ENCODE results near the gene SLC43A1. TPM values are rescaled to one million over a fixed set of nuclear protein-coding genes. Genes with fewer than 3 reads are reported as not detected.

Gene SLC43A1
- total RNA-seq, 4 donors from 2014 or later = 4.6 to 19.0 (median 11.2) TPM

- peak; percentile 67 to 86 (median 72) for DNase-seq
- H3K36me3 ChIP-seq = no peaks in the 10 kb centered on the region
- peak overlapping the region; percentile 18 to 68 (median 48) for H3K27ac ChIP-seq
- H3K27me3 ChIP-seq = no peaks in the 10 kb centered on the region
- H3K4me3 ChIP-seq = peak overlapping the region; percentile 70 to 93 (median 82)
- H3K4me1 ChIP-seq = peaks cover 0 to 14% (median 3%) of the 10 kb centered on the region in 4 donors
- TF ChIP-seq POLR2A (IDR thresholded peaks at IDR 0.05) = no peak
- TF ChIP-seq, protein P1, sequence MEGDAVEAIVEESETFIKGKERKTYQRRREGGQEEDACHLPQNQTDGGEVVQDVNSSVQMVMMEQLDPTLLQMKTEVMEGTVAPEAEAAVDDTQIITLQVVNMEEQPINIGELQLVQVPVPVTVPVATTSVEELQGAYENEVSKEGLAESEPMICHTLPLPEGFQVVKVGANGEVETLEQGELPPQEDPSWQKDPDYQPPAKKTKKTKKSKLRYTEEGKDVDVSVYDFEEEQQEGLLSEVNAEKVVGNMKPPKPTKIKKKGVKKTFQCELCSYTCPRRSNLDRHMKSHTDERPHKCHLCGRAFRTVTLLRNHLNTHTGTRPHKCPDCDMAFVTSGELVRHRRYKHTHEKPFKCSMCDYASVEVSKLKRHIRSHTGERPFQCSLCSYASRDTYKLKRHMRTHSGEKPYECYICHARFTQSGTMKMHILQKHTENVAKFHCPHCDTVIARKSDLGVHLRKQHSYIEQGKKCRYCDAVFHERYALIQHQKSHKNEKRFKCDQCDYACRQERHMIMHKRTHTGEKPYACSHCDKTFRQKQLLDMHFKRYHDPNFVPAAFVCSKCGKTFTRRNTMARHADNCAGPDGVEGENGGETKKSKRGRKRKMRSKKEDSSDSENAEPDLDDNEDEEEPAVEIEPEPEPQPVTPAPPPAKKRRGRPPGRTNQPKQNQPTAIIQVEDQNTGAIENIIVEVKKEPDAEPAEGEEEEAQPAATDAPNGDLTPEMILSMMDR (IDR thresholded peaks at IDR 0.05) = no peak
- H3K9me3 ChIP-seq = no peaks in the 10 kb centered on the region
These were observed 767 bp downstream of the SLC43A1 start for GRCh38 chr11:57514538-57515331.

- Histone ChIP-seq H3K9me3 (no peaks in the 10 kb centered on the region), H3K36me3 (no peaks in the 10 kb centered on the region), H3K27ac (peak overlapping the region in 3 of 4 donors; percentile 33 to 68 (median 63)), H3K4me3 (peak overlapping the region; percentile 70 to 93 (median 82)), H3K4me1 (peaks cover 0 to 14% (median 3%) of the 10 kb centered on the region in 4 donors), H3K27me3 (no peaks in the 10 kb centered on the region)
- TF ChIP-seq, protein P1 (IDR thresholded peaks at IDR 0.05) = no peak
- TF ChIP-seq POLR2A (IDR thresholded peaks at IDR 0.05) = no peak
- DNase-seq = peak; percentile 25 to 66 (median 66)
These were observed 1.5 kb downstream of the SLC43A1 start for GRCh38 chr11:57513911-57514537.

GRCh38 chr11:57513452-57513795 lies 2.1 kb downstream of the SLC43A1 start:
- Histone ChIP-seq H3K9me3 (no peaks in the 10 kb centered on the region), H3K4me3 (peak overlapping the region in 1 of 4 donors; percentile 70), H3K27me3 (no peaks in the 10 kb centered on the region), H3K4me1 (peaks cover 0 to 14% (median 3%) of the 10 kb centered on the region in 4 donors), H3K27ac (no peak overlapping the region), H3K36me3 (no peaks in the 10 kb centered on the region)
- TF ChIP-seq, protein P1 (IDR thresholded peaks at IDR 0.05) = no peak
- TF ChIP-seq POLR2A (IDR thresholded peaks at IDR 0.05) = no peak
- DNase-seq = no peak

GRCh38 chr11:57512646-57513451 lies 2.7 kb downstream of the SLC43A1 start:
- no peaks in the 10 kb centered on the region for H3K9me3 ChIP-seq
- TF ChIP-seq, protein P1 (IDR thresholded peaks at IDR 0.05) = no peak
- no peak for TF ChIP-seq POLR2A (IDR thresholded peaks at IDR 0.05)
- no peaks in the 10 kb centered on the region for H3K36me3 ChIP-seq
- no peaks in the 10 kb centered on the region for H3K27me3 ChIP-seq
- H3K27ac ChIP-seq = no peak overlapping the region
- peaks cover 0 to 14% (median 3%) of the 10 kb centered on the region in 4 donors for H3K4me1 ChIP-seq
- no peak for DNase-seq
- no peak overlapping the region for H3K4me3 ChIP-seq

- Histone ChIP-seq H3K27ac (no peak overlapping the region), H3K4me3 (no peak overlapping the region)
- TF ChIP-seq, protein P1 (IDR thresholded peaks at IDR 0.05) = no peak
- no peak for TF ChIP-seq POLR2A (IDR thresholded peaks at IDR 0.05)
These were observed 3.6 kb downstream of the SLC43A1 start for GRCh38 chr11:57511741-57512430.

More at GRCh38 chr11:57511741-57512430, 3.6 kb downstream of the SLC43A1 start:
- H3K27me3 ChIP-seq = no peaks in the 10 kb centered on the region
- no peaks in the 10 kb centered on the region for H3K36me3 ChIP-seq
- no peaks in the 10 kb centered on the region for H3K9me3 ChIP-seq
- no peak for DNase-seq
- H3K4me1 ChIP-seq = peaks cover 0 to 14% (median 3%) of the 10 kb centered on the region in 4 donors
